ENCODE data around the gene SOX6.

SOX6 gene

DNA sequence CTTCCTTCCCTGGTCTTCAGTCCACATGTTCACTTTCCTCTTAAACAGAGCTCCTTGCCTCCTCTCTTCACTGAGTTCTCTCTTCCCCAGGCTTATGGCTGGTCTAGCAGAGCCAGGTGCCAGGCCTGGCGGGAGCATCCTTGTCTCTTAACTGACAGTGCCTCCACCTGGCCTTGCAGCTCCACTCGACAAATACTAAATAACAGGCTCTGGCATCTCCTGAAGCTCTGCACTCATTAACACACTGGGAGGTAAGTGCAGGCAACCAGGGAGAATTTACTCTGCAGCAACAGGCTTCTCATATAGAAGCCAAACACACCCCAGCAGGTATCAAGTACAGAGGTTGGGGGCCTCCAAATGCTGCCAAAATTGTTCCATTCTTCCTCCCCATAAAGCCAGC lies 438.1 kb downstream of the SOX6 start:
- H3K4me3 ChIP-seq (ENCODE audit: low read depth, low read length), result no peak overlapping the region
- TF ChIP-seq, protein P1, sequence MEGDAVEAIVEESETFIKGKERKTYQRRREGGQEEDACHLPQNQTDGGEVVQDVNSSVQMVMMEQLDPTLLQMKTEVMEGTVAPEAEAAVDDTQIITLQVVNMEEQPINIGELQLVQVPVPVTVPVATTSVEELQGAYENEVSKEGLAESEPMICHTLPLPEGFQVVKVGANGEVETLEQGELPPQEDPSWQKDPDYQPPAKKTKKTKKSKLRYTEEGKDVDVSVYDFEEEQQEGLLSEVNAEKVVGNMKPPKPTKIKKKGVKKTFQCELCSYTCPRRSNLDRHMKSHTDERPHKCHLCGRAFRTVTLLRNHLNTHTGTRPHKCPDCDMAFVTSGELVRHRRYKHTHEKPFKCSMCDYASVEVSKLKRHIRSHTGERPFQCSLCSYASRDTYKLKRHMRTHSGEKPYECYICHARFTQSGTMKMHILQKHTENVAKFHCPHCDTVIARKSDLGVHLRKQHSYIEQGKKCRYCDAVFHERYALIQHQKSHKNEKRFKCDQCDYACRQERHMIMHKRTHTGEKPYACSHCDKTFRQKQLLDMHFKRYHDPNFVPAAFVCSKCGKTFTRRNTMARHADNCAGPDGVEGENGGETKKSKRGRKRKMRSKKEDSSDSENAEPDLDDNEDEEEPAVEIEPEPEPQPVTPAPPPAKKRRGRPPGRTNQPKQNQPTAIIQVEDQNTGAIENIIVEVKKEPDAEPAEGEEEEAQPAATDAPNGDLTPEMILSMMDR (IDR thresholded peaks at IDR 0.05; ENCODE audit: low read depth, low read length), result no peak

Measured in WI38 (cell line).